Body of pancreas (tissue), 4 donors: ENCODE measurements around the gene EBF4. TPM values are rescaled to one million over a fixed set of nuclear protein-coding genes. Genes with fewer than 3 reads are reported as not detected.
"Not testable (repeated sequence)": the region's sequence is repeated elsewhere in the genome, so short reads cannot be mapped to it uniquely, and the experiment has no call there.

ENCODE experiments used
- ATAC-seq: fragments of 150-250 bp; one replicate; pipeline ENCODE4 v1.9.1; 2016
- DNase-seq, 4 donors: peaks; one replicate each; pipeline ENCODE4 v3.0.0-alpha.2; 2019
- H3K27ac ChIP-seq, 4 donors: fragments of 200-600 bp; sonication (generic); 1 replicate in 3 of 4; 2 replicates in 1 of 4; pipeline versions ENCODE4 v1.5.1 to v1.6.1; 2016 to 2019; ENCODE audit warnings: mild to moderate bottlenecking in 1 of 4, mixed read lengths in 1 of 4, moderate library complexity in 1 of 4
- H3K27me3 ChIP-seq, 2 donors: fragments of 200-600 bp; sonication (generic); one replicate each; pipeline ENCODE4 v1.6.0; 2016; ENCODE audit warnings: mild to moderate bottlenecking in 1 of 2
- H3K36me3 ChIP-seq, 2 donors: fragments of 200-600 bp; sonication (generic); replicated peaks in 1 of 2; 2 replicates each; pipeline ENCODE4 v1.5.1; 2016; ENCODE audit warnings: low read depth in 2 of 2; ENCODE audit not compliant: insufficient read depth in 1 of 2
- H3K4me1 ChIP-seq: fragments of 200-600 bp; sonication (generic); one replicate; pipeline ENCODE4 v1.6.0; 2016
- H3K4me3 ChIP-seq, 2 donors: fragments of 200-600 bp; sonication (generic); 1 replicate in 1 of 2; 2 replicates in 1 of 2; pipeline ENCODE4 v1.5.1; 2016 to 2019
- H3K9me3 ChIP-seq, 3 donors: fragments of 200-600 bp; sonication (generic); 1 replicate in 2 of 3; 2 replicates in 1 of 3; pipeline ENCODE4 v1.5.1; 2016
- CTCF ChIP-seq, 7 experiments: fragments of 450-650 bp in 4 of 7; fragments of 200-600 bp in 3 of 7; sonication (generic) in 3 of 7; IDR thresholded peaks; one replicate each; pipeline ENCODE4 v1.5.1; 2016 to 2019; ENCODE audit warnings: antibody characterized with exemption in 7 of 7
- POLR2A ChIP-seq, 3 donors: fragments of 450-650 bp; IDR thresholded peaks; one replicate each; pipeline ENCODE4 v1.6.1; 2016; ENCODE audit warnings: antibody characterized with exemption in 3 of 3, mild to moderate bottlenecking in 2 of 3
- WGBS, 2 donors: methylation state at CpG; one replicate each; pipeline ENCODE4 v1.1.5; 2017; 5-methylcytosine and 5-hydroxymethylcytosine counted together
- intact Hi-C: fragments of 100-400 bp; cut with DNase I; formaldehyde crosslinking; loops from one replicate; pipeline ENCODE4 v1.15.1; 2023
- microRNA counts, 2 donors: library from miRNA; unstranded; fragments of <30 nt; microRNA quantifications; one replicate each; lab custom pipeline; 2017
- microRNA-seq, 2 donors: library from miRNA; unstranded; fragments of <30 nt; microRNA quantifications; one replicate each; pipeline ENCODE4, GENCODE V29; 2016; ENCODE audit warnings: borderline number of aligned reads in 2 of 2, borderline replicate concordance in 2 of 2
- small RNA-seq: library from RNA; depleted of rRNA; stranded (forward); fragments of <200 nt; gene quantifications from one replicate; pipeline ENCODE3, GENCODE V24; 2016
- total RNA-seq, 2 donors: library from RNA; depleted of rRNA; stranded (reverse); fragments of >200 nt; gene quantifications; one replicate each; pipeline ENCODE4 v1.1.0, GENCODE V29; 2016

Gene EBF4
- total RNA-seq, 2 donors from 2014 or later: 9.6 to 13.0 TPM

- DNase-seq (no peak), ATAC-seq (no peak)
- H3K4me3 ChIP-seq: no peak overlapping the region
- TF ChIP-seq POLR2A (IDR thresholded peaks at IDR 0.05): no peak
- no peak for TF ChIP-seq CTCF (IDR thresholded peaks at IDR 0.05)
- peaks cover 0 to 7% of the 10 kb centered on the region in 2 donors for H3K27me3 ChIP-seq
- no peaks in the 10 kb centered on the region for H3K9me3 ChIP-seq
- 67 to 69% methylated on average over 4 of the region's 4 CpGs for WGBS, 2 donors
- H3K36me3 ChIP-seq: no peaks in the 10 kb centered on the region
- no peak overlapping the region for H3K27ac ChIP-seq
- no peaks in the 10 kb centered on the region for H3K4me1 ChIP-seq
- intact Hi-C loops: no loop called here
Measured at GRCh38 chr20:2807019-2807418, 114.4 kb downstream of the EBF4 start.

- intact Hi-C loops, ATAC-seq, H3K4me1 ChIP-seq, H3K36me3 ChIP-seq, H3K27ac ChIP-seq, H3K9me3 ChIP-seq, H3K27me3 ChIP-seq, DNase-seq, H3K4me3 ChIP-seq: not testable (repeated sequence)
- WGBS, 2 donors: 63 to 80% methylated on average over 9 of the region's 9 CpGs
Measured at GRCh38 chr20:2807929-2808328, 115.3 kb downstream of the EBF4 start.

- H3K9me3 ChIP-seq: no peaks in the 10 kb centered on the region
- no peak overlapping the region for H3K27ac ChIP-seq
- H3K27me3 ChIP-seq: peaks cover 0 to 5% of the 10 kb centered on the region in 2 donors
- no peaks in the 10 kb centered on the region for H3K4me1 ChIP-seq
- no peak overlapping the region for H3K4me3 ChIP-seq
- intact Hi-C loops: no loop called here
- ATAC-seq (no peak), DNase-seq (no peak)
- WGBS, 2 donors: 82 to 88% methylated on average over 8 to 10 of the region's 10 CpGs
- H3K36me3 ChIP-seq: no peaks in the 10 kb centered on the region
- no peak for TF ChIP-seq POLR2A (IDR thresholded peaks at IDR 0.05)
- no peak for TF ChIP-seq CTCF (IDR thresholded peaks at IDR 0.05)
Measured at GRCh38 chr20:2809690-2810089, 117.1 kb downstream of the EBF4 start.

MicroRNA genes within 50 kb of the gene (microRNA counts, 767-probe panel; counts per million panel counts)
- 0 to 736 counts per million in 2 donors for microRNA hsa-miR-1292 (lab: Ali Mortazavi, UCI)

Small RNA genes lying within 50 kb of the gene (microRNA-seq; reads per million reads assigned to microRNA genes)
- 4.2 to 9.4 reads per million in 2 donors for gene MIR1292

Small RNA genes lying within 50 kb of the gene (small RNA-seq; reads per million reads assigned to genes)
- not detected for gene SNORA51
- gene SNORD110: not detected
- gene SNORD56: not detected
- gene SNORD57: not detected
- not detected for gene SNORD86

Other genes starting within 250 kb of the EBF4 start
- gene SNRPB, start 222.0 kb upstream of the EBF4 start, total RNA-seq: 10 to 100 TPM; 53.1 to 61.0 TPM
- gene ZNF343, start 183.9 kb upstream of the EBF4 start, total RNA-seq: 1 to 10 TPM; 6.7 to 6.9 TPM
- gene TMC2, start 156.2 kb upstream of the EBF4 start, total RNA-seq: under 1 TPM in 1 of 2 donors, not detected in 1; 0.26 TPM
- gene NOP56, start 40.1 kb upstream of the EBF4 start, total RNA-seq: 100 to 1,000 TPM in 1 of 2 donors, 10 to 100 TPM in 1; 57.1 to 165 TPM
- 10 to 100 TPM; 65.4 to 77.1 TPM for gene IDH3B, start 28.6 kb upstream of the EBF4 start, total RNA-seq
- gene CPXM1, start 107.8 kb downstream of the EBF4 start, total RNA-seq: 1 to 10 TPM; 2.3 to 4.9 TPM
- not detected for gene C20orf141, start 122.2 kb downstream of the EBF4 start, total RNA-seq
- not detected for gene TMEM239, start 123.6 kb downstream of the EBF4 start, total RNA-seq
- gene PCED1A, start 147.9 kb downstream of the EBF4 start, total RNA-seq: 10 to 100 TPM; 26.5 to 48.1 TPM
- 10 to 100 TPM; 21.3 to 25.4 TPM for gene VPS16, start 148.0 kb downstream of the EBF4 start, total RNA-seq
- 10 to 100 TPM; 22.3 to 24.1 TPM for gene PTPRA, start 180.7 kb downstream of the EBF4 start, total RNA-seq